Immature natural killer cell (primary cell): ENCODE measurements around the gene DHX16. TPM values are rescaled to one million over a fixed set of nuclear protein-coding genes. Genes with fewer than 3 reads are reported as not detected.

ENCODE experiments used
- DNase-seq, 3 donors: peaks; one replicate each; pipeline ENCODE4 v3.0.0; 2022; ENCODE audit warnings: mixed read lengths in 1 of 3
- H3K27ac Mint-ChIP-seq, 6 donors: one replicate each; pipeline ENCODE4 v1.8.0; 2020; ENCODE audit warnings: mixed read lengths in 6 of 6, mild to moderate bottlenecking in 5 of 6, inconsistent platforms in 4 of 6, moderate library complexity in 3 of 6
- H3K27me3 Mint-ChIP-seq, 3 donors: one replicate each; pipeline ENCODE4 v1.8.0; 2020 to 2021; ENCODE audit warnings: low read depth in 3 of 3, mild to moderate bottlenecking in 3 of 3, mixed read lengths in 3 of 3, moderate library complexity in 3 of 3, inconsistent platforms in 1 of 3
- H3K36me3 Mint-ChIP-seq, 3 donors: one replicate each; pipeline ENCODE4 v1.8.0; 2020; ENCODE audit warnings: mixed read lengths in 3 of 3, inconsistent platforms in 2 of 3, mild to moderate bottlenecking in 2 of 3
- H3K4me1 Mint-ChIP-seq, 2 donors: one replicate each; pipeline ENCODE4 v1.8.0; 2020; ENCODE audit warnings: inconsistent platforms in 2 of 2, mild to moderate bottlenecking in 2 of 2, mixed read lengths in 2 of 2, moderate library complexity in 1 of 2
- H3K4me3 Mint-ChIP-seq, 5 donors: one replicate each; pipeline ENCODE4 v1.8.0; 2020; ENCODE audit warnings: mild to moderate bottlenecking in 5 of 5, mixed read lengths in 5 of 5, inconsistent platforms in 3 of 5, moderate library complexity in 3 of 5
- H3K9me3 Mint-ChIP-seq, 6 donors: one replicate each; pipeline ENCODE4 v1.8.0; 2020; ENCODE audit warnings: mild to moderate bottlenecking in 6 of 6, mixed read lengths in 6 of 6, inconsistent platforms in 4 of 6, moderate library complexity in 3 of 6
- polyA plus RNA-seq, 3 donors: library from polyadenylated mRNA; unstranded; fragments of 300-500 nt; fragmentation: Illumina TruSeq; gene quantifications; one replicate each; pipeline ENCODE4 v1.2.3, GENCODE V29; 2021

Gene DHX16
- polyA plus RNA-seq, 3 donors from 2014 or later = 13.6 to 33.9 (median 14.4) TPM

DNA sequence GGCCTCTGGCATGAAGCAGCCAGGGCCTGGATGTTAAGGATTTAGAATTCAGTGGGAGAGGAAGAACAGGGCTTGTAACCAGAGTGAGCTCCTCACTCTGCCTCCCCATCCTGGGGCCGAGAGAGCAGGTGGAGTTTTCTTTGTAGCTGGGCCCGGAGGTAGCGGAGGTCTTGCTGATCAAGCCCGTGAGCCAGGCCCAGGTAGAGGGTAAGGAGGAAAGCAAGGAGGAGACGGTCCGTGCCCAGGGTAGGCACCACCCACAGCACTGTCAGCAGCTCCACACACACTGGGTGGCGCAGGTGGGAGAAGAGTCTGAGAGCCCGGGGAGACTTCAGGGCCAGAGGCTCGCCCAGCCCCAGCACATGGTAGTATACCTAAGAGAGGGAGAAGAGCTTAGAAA lies 15.8 kb upstream of the DHX16 start:
- H3K36me3 Mint-ChIP-seq = peaks cover 11 to 13% (median 12%) of the 10 kb centered on the region in 3 donors
- peaks cover 52 to 53% of the 10 kb centered on the region in 2 donors for H3K4me1 Mint-ChIP-seq
- no peak for DNase-seq
- H3K27ac Mint-ChIP-seq = peak overlapping the region; percentile 87 to 99 (median 94)
- H3K4me3 Mint-ChIP-seq = peak overlapping the region; percentile 98 to 100 (median 99)
- peaks cover 7 to 13% (median 11%) of the 10 kb centered on the region in 3 donors for H3K27me3 Mint-ChIP-seq
- no peaks in the 10 kb centered on the region for H3K9me3 Mint-ChIP-seq

DNA sequence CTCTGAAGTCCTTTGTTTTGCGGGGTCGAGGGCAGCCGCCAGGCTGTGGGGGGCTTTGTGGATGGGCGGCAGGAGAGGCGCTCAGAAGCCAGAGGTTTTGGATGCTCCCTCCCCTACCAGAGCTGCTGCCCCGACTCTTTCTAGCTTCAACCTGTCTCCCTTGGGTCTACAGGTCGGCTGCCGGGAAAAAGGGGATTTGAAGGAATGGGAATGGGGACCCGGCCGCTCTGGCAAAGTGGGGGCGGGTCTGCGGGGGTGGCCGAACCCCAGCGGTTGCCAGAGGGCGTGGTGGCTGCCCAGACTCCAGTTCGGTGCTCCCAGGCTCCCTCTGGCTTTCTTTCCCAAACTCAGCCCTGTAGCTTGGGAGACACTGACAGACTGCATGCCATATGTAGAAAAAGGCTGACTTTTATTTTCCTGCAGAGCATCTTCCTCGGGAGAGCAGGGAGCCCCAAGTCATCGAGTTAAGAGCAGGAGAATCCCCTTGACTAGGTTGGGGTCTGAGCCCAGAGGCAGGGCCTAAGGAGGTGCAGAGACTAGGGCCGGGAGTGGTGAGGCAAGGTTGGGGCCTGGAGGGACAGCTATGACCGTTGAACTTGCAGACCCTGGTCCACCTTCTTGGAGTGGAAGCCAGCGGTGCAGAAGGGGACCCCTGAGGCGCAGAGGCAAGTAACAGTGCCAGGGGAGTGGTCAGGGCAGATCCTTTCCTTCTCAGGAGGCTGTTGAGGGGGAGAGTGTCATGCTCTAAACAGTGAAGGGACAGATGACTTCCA lies 15.0 kb upstream of the DHX16 start:
- DNase-seq = no peak
- H3K27ac Mint-ChIP-seq = peak overlapping the region; percentile 87 to 99 (median 94)
- H3K27me3 Mint-ChIP-seq = peaks cover 8 to 15% (median 11%) of the 10 kb centered on the region in 3 donors
- H3K4me3 Mint-ChIP-seq = peak overlapping the region; percentile 98 to 100 (median 99)
- peaks cover 11 to 14% (median 12%) of the 10 kb centered on the region in 3 donors for H3K36me3 Mint-ChIP-seq
- H3K4me1 Mint-ChIP-seq = peaks cover 52 to 56% of the 10 kb centered on the region in 2 donors
- H3K9me3 Mint-ChIP-seq = no peaks in the 10 kb centered on the region

DNA sequence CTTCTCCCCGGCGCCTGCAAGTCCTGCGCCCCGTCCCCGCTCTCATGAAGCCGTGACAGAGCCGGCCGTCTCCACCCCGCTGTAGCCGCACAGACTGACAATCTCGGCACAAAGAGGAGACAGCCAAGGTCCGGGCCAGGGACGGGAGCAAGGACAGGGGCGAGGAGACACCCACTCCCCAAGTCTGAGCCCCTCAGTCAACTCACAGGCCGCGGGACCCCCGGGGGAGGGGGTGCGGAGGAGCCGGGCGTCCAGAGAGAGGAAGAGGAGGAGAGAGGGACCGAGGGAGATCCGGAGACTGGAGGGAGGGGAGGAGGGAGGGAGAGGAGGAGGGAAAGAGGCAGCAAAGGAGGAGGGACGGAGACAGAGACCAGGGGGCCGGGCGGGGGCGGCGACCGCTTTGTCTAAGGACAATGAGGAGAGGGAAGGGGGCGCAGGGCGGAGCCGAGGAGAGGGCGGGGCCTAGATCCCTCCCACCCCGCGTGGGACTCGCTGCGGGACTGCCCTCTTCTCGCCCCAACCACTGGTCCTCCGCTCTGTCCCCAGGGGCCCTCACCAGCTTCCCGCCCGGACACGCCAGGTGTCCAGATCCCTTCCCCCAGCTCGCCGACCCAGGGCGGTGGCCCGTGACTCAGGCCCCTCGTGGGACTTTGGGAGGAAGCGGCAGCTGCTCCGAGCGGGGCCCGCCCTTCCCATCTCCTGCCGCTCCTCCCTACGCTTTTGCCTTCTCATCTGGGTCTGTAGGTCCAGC lies 14.3 kb upstream of the DHX16 start:
- Mint-ChIP-seq H3K27ac (peak overlapping the region; percentile 87 to 99 (median 94)), H3K4me1 (peaks cover 58 to 61% of the 10 kb centered on the region in 2 donors), H3K9me3 (no peaks in the 10 kb centered on the region), H3K36me3 (peaks cover 12 to 17% (median 15%) of the 10 kb centered on the region in 3 donors), H3K4me3 (peak overlapping the region; percentile 98 to 100 (median 99)), H3K27me3 (peaks cover 16 to 22% (median 18%) of the 10 kb centered on the region in 3 donors)
- peak; percentile 55 to 59 (median 56) for DNase-seq

DNA sequence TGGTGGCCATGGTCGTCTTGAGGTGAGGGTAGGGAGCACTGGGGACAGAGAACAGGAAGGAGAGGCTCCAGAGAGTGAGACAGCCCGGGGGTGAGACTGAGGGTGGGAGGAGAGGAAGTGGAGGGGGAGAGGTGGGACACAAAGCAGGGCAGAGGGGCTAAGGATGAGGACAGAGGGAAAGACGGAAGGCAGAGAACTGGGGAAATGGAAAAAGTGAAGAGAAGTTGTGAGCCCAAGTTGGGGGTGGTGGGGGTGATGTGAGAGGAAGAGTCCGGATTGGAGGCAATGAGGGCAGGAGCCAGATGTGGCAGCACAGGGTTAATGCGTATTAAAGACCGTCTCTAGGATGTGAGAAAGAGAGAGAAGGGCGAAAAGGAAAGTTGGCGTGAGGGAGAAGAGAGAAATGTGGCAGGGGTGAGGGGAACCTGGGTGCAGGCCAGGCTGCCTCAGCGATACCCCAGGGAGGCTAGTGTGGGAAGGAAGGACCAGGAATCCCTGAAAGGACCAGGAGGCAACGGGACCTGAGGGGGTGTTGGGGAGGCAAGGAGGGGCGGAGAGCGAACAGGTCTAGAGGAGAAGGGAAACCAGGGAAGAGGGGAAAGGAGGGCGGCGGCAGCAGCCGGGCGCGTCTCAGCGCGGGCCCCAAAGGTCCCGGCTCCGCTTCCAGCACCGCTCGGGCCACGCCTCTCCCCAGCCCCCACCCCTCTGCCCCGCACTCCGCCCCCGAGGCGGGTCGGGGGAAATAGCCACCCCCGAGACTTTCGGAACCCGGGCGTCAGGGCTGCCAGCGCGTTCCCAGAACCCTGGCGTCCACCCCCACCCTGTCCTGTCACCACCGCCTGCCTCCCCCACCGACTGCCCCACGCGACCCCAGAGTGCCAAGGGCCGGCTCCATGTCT lies 13.5 kb upstream of the DHX16 start, which contains the start of gene PPP1R18:
PPP1R18 (minus strand) TSS at position 637 of the 899 bp plus-strand sequence; CDS start at position 10, 627 bp downstream.
- Mint-ChIP-seq H3K4me3 (peak within 1 kb of the TSS; percentile 98 to 100 (median 99)), H3K4me1 (peaks cover 62 to 68% of the 10 kb centered on the region in 2 donors), H3K36me3 (peaks cover 15 to 19% (median 17%) of the 10 kb centered on the region in 3 donors), H3K27ac (peak within 1 kb of the TSS; percentile 91 to 99 (median 96)), H3K9me3 (no peaks in the 10 kb centered on the region), H3K27me3 (peaks cover 16 to 25% (median 18%) of the 10 kb centered on the region in 3 donors)
- DNase-seq = peak; percentile 61 to 68 (median 66)

DNA sequence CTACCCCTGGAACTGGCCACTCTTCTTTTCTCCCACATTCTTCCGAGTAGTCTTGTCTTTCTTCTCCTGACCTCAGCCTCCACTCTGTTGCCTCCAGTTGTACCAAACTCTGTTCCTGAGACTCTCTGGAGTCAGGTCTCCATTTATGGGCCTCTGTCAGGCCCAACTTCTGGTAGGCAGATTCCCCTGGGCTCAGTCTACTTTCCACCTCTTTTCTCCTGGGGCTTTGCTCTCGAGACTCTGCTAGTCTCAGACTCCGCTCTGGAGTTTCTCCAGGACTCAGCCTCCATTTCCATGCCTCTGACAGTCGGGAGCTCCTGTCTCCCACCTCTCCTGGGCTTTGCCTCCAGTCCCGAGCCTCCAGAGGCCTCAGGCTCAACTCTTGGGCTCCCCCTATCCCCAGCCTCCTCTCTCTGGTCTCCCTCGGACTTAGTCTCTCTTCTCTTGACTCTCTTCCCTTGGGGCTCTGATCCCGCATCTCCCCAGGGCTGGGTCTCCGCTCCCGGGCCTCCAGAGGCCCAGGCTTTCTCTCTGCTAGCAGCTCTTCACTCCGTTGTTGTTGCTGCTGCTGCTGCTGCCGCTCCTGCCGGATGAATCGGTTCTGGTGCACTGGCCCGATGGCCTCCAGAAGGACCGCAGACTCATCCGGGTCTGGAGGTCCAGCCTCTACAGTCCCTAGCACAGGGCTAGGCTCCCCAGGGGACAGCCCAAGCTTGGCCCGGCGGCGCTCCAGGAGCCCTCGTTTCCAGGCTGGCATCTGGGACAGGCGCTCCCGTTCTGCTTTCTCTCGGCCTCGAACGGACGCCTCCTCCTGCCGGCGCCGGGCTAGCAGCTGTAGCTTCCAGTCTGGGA lies 12.6 kb upstream of the DHX16 start:
- peak in 1 of 3 donors; percentile 21 for DNase-seq
- H3K4me1 Mint-ChIP-seq = peaks cover 62 to 69% of the 10 kb centered on the region in 2 donors
- peaks cover 18 to 22% (median 20%) of the 10 kb centered on the region in 3 donors for H3K36me3 Mint-ChIP-seq

DNA sequence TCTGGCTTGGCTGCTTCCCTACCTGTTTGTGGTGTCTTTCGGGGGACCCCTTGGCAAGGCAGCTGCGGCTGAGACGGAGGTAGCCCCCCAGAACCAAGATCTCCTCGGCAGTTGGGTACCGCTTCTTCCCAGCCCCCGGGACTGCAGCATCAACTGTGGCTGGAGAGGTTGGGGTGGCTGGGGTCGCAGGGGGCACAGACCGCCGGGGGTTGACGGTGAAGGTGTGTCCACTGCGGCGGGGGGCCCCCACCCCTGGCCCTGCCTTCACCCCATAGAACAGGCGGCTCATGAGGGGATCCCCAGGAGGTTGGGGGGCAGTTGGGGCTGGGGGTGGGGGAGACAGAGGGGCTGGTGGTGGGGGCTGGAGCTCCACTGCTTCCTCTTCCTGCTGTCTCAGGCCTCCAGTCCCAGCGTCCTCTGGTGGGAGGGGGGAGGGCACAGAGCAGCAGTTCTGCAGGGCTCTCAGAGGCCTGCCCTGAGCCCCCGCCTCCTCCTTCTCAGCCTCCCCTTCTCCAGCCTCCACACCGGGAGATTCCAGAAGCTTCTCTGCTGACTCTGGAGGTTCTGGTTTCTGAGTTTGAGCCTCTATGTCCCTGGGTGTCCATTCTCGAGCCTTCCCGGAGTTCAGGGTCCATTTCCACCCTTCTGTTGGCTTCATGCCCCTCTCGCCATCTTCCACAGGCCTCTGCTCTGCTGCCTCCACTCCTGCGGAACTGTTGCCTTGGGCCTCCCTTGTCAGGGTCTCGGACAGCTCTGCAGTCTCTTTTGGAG lies 11.8 kb upstream of the DHX16 start:
- DNase-seq = peak; percentile 40 to 43 (median 42)
- Mint-ChIP-seq H3K27me3 (peaks cover 16 to 25% (median 16%) of the 10 kb centered on the region in 3 donors), H3K9me3 (no peaks in the 10 kb centered on the region), H3K4me1 (peaks cover 62 to 69% of the 10 kb centered on the region in 2 donors), H3K27ac (peak overlapping the region; percentile 95 to 100 (median 99)), H3K4me3 (peak overlapping the region; percentile 98 to 100 (median 99)), H3K36me3 (peaks cover 25 to 29% (median 29%) of the 10 kb centered on the region in 3 donors)

More for the DNA sequence above, 12.6 kb upstream of the DHX16 start:
- Mint-ChIP-seq H3K27me3 (peaks cover 16 to 25% (median 16%) of the 10 kb centered on the region in 3 donors), H3K9me3 (no peaks in the 10 kb centered on the region), H3K27ac (peak overlapping the region; percentile 91 to 99 (median 96)), H3K4me3 (peak overlapping the region; percentile 98 to 100 (median 99))

DNA sequence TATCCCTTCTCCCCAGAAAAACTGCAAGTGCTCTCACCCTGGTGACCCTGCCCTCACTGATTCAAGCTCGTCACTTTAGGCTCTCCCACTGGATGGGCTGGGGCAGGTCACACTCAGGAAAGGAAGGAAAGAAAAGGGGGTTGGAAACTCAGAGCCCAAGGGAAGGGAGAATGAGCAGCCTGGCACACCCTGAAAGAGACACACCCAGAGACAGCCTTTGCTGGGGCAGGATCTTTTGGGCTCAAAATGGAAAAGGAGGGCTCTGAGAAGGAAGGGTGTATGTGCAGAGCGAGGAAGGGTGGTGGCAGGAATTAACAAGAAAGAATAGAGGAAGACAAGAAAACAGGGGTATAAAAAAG lies 11.2 kb upstream of the DHX16 start:
- peaks cover 62 to 69% of the 10 kb centered on the region in 2 donors for H3K4me1 Mint-ChIP-seq
- peaks cover 16 to 25% (median 17%) of the 10 kb centered on the region in 3 donors for H3K27me3 Mint-ChIP-seq
- H3K9me3 Mint-ChIP-seq = no peaks in the 10 kb centered on the region
- DNase-seq = no peak
- peak overlapping the region; percentile 95 to 100 (median 99) for H3K27ac Mint-ChIP-seq
- peaks cover 27 to 33% (median 31%) of the 10 kb centered on the region in 3 donors for H3K36me3 Mint-ChIP-seq
- peak overlapping the region; percentile 98 to 100 (median 99) for H3K4me3 Mint-ChIP-seq

DNA sequence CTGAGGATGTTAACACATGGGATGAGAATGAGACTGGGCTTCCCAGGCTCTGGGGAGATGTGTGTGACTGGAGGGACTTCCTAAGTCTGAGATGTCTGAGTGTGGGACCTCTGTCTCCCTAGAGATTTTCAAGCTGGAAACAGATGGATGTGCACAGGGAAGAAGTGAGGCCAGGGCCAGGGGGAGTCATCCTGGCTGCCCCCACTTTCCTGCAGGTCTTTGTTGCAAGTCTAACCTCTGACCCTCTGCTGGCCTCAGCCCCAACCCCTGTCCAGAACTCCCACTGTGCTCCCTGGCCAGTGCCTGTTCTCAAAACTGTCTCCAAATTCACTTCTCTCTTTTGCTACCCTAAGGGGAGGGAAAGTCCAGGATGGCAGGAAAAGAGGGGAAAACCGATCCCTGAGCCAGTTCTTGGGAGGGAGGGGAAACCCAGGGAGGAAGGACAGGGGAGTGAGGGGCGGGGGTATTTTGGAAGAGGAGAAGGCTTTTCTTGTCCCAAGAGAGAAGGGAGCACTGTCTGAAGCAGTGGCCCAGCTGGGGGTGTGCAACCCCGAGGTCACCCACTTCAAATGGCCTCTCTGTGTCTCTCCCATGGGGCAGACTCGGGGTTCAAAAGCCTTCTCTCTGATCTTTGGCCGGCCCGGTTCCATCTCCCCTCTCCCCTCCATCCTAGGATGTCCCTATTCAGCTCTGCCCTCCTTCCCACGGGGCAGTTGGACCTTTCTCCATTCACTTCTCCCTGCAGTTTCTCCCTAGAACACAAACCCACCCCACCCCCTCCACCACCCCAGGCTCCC lies 10.6 kb upstream of the DHX16 start:
- Mint-ChIP-seq H3K27ac (peak overlapping the region; percentile 95 to 100 (median 99)), H3K4me1 (peaks cover 61 to 68% of the 10 kb centered on the region in 2 donors), H3K36me3 (peaks cover 30 to 36% (median 34%) of the 10 kb centered on the region in 3 donors), H3K4me3 (peak overlapping the region; percentile 98 to 100 (median 99)), H3K27me3 (peaks cover 16 to 23% (median 17%) of the 10 kb centered on the region in 3 donors), H3K9me3 (no peaks in the 10 kb centered on the region)
- DNase-seq = peak in 1 of 3 donors; percentile 23

DNA sequence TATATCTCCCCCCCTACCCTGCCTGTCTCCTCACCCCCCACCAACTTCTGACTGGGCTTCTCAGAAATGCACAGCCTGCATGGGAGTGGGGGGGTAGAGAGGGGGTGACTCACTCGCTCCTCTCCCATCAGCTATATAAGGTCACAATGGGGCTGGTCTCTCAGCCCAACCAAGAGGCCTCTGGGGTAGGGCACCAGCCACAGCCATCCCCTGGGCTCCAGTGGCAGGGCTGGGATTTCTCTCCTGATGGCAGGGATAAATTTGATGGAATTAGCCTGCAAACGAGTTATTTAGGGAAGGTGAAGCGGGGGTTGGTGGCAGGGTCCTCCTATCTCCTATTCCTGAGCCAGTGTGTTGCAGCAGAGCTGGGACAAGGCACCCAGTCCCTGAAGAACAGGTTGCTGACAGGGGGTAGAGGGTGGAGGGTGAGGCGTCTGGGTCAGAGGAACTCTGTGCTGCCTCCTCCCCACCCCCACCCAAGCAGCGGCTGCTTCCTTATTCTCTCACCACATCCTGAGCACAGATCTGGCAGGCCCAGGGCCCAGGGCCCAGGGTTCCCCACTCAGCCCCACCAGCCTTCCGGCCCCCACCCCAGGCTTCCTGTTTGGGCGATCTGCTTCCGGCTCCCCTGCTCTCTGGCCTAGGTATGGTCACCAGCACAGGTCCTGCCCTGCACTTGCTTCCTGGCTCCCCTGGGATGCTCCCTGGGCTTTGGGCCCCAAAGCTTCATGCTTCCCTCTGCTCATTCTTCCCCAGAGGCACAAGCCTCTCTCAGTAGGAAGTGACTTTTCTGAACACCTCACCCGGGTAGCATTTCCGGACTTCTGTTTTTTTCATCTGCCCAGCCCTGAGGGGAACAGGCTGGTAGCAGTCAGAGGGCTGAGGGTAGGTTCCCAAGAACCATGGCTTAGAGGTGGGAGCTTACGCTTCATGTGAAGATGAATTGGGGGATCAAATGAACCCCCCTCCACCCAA lies 9.6 kb upstream of the DHX16 start:
- H3K9me3 Mint-ChIP-seq = no peaks in the 10 kb centered on the region
- peak; percentile 91 to 93 (median 92) for DNase-seq
- H3K27me3 Mint-ChIP-seq = peaks cover 16 to 23% (median 16%) of the 10 kb centered on the region in 3 donors
- peak overlapping the region; percentile 98 to 100 (median 99) for H3K4me3 Mint-ChIP-seq
- peak overlapping the region; percentile 95 to 100 (median 99) for H3K27ac Mint-ChIP-seq
- peaks cover 30 to 36% (median 34%) of the 10 kb centered on the region in 3 donors for H3K36me3 Mint-ChIP-seq
- H3K4me1 Mint-ChIP-seq = peaks cover 51 to 58% of the 10 kb centered on the region in 2 donors

DNA sequence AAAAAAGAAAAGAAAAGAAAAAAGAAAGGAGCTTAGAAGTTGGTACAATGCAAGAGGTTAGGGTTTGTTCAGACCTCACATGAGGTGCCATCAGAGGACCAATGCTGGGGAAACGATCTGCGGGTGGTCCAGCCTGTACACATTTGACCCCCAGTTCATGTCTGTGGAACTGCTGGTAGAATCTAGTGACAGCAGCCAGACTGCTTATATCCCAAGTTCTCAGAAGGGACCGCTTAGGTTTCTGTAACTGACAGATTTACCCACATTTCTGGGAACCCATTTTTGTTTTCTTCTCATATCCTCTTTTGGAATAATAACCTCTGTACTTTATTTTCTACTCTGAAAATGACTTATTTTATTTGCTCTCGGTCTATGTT lies 8.9 kb upstream of the DHX16 start:
- H3K4me1 Mint-ChIP-seq = peaks cover 50 to 57% of the 10 kb centered on the region in 2 donors
- peak overlapping the region; percentile 98 to 100 (median 99) for H3K4me3 Mint-ChIP-seq
- peaks cover 15 to 23% (median 16%) of the 10 kb centered on the region in 3 donors for H3K27me3 Mint-ChIP-seq
- peaks cover 30 to 40% (median 35%) of the 10 kb centered on the region in 3 donors for H3K36me3 Mint-ChIP-seq
- H3K9me3 Mint-ChIP-seq = no peaks in the 10 kb centered on the region
- DNase-seq = no peak
- H3K27ac Mint-ChIP-seq = peak overlapping the region; percentile 95 to 100 (median 99)
